Skeletal muscle satellite cell (primary cell): Measurements from ENCODE around the gene HTT.

Experiments used
- H3K27me3 ChIP-seq: 2 replicates; pipeline ENCODE4 v1.7.0; 2013; ENCODE audit warnings: low read length; ENCODE audit not compliant: control insufficient read depth, insufficient read depth
- H3K36me3 ChIP-seq: 2 replicates; pipeline ENCODE4 v1.7.0; 2013; ENCODE audit warnings: mild to moderate bottlenecking, control low read depth, low read length; ENCODE audit not compliant: insufficient read depth
- H3K4me1 ChIP-seq: 2 replicates; pipeline ENCODE4 v1.7.0; 2013; ENCODE audit warnings: low read length; ENCODE audit not compliant: control insufficient read depth, insufficient read depth
- H3K4me2 ChIP-seq: 2 replicates; pipeline ENCODE4 v1.7.0; 2013; ENCODE audit warnings: mild to moderate bottlenecking, low read length
- H3K4me3 ChIP-seq: 2 replicates; pipeline ENCODE4 v1.7.0; 2013; ENCODE audit warnings: low read length
- H3K9ac ChIP-seq: 2 replicates; pipeline ENCODE4 v1.7.0; 2013; ENCODE audit warnings: mild to moderate bottlenecking, low read depth, low read length, moderate library complexity
- H3K9me3 ChIP-seq: replicated peaks from 2 replicates; pipeline ENCODE4 v1.7.0; 2013; ENCODE audit warnings: mild to moderate bottlenecking, control low read depth, low read length

The HTT gene

GRCh38 chr4:3127112-3127511 lies 52.6 kb downstream of the HTT start:
- no peaks in the 10 kb centered on the region for H3K27me3 ChIP-seq
- H3K36me3 ChIP-seq = peaks cover 43% of the 10 kb centered on the region
- no peak overlapping the region for H3K9ac ChIP-seq
- H3K4me3 ChIP-seq = no peak overlapping the region
- no peak overlapping the region for H3K4me2 ChIP-seq
- no peaks in the 10 kb centered on the region for H3K9me3 ChIP-seq
- H3K4me1 ChIP-seq = peaks cover 25% of the 10 kb centered on the region

DNA sequence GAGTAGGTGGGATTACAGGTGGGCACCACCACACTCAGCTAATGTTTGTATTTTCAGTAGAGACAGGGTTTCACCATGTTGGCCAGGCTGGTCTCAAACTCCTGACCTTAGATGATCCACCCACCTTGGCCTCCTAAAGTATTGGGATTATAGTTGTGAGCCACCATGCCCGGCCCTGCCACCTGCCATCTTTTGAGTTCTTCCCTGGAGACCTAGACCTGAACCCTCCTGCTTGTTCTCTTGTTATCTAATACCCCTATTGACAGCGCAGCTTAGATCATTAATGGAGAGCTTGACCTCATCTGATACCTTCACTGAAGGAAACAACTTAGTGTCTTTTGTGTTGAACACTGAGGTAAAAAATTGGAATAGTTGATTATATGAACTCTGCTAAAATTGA lies 53.6 kb downstream of the HTT start:
- Histone ChIP-seq H3K4me1 (peaks cover 15% of the 10 kb centered on the region), H3K9me3 (no peaks in the 10 kb centered on the region), H3K4me2 (no peak overlapping the region), H3K36me3 (peaks cover 53% of the 10 kb centered on the region), H3K9ac (no peak overlapping the region), H3K4me3 (no peak overlapping the region), H3K27me3 (no peaks in the 10 kb centered on the region)

- H3K9me3 ChIP-seq = no peaks in the 10 kb centered on the region
- H3K4me3 ChIP-seq = no peak overlapping the region
- peaks cover 57% of the 10 kb centered on the region for H3K36me3 ChIP-seq
- H3K4me1 ChIP-seq = peaks cover 6% of the 10 kb centered on the region
- no peaks in the 10 kb centered on the region for H3K27me3 ChIP-seq
- no peak overlapping the region for H3K4me2 ChIP-seq
- H3K9ac ChIP-seq = no peak overlapping the region
Observed at GRCh38 chr4:3128976-3129375, 54.5 kb downstream of the HTT start.

- Histone ChIP-seq H3K27me3 (no peaks in the 10 kb centered on the region), H3K36me3 (peaks cover 63% of the 10 kb centered on the region), H3K4me3 (no peak overlapping the region), H3K9ac (no peak overlapping the region), H3K4me1 (peaks cover 3% of the 10 kb centered on the region), H3K9me3 (no peaks in the 10 kb centered on the region), H3K4me2 (no peak overlapping the region)
Observed at GRCh38 chr4:3130201-3130600, 55.7 kb downstream of the HTT start.

DNA sequence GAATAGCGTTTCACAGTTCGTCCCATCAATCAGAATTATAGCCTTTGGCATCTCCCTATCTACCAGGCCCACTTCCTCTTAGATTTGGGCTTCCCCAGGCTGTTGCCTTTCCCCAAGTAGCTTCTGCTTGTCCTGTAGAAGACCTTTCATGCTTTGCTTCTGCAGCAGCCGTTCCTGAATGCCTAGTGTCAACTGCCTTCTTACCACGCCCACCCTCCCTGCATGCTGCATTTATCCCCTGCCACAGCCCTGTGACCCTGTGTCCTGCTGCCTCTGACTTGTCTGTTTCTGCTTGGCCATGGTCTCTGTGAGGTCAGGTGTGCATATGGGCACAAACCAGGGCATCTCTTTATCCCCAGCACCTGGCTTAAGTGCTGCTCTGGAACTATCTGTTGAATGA lies 56.3 kb downstream of the HTT start:
- peaks cover 64% of the 10 kb centered on the region for H3K36me3 ChIP-seq
- peaks cover 3% of the 10 kb centered on the region for H3K4me1 ChIP-seq
- no peak overlapping the region for H3K4me3 ChIP-seq
- no peak overlapping the region for H3K9ac ChIP-seq
- no peaks in the 10 kb centered on the region for H3K9me3 ChIP-seq
- H3K27me3 ChIP-seq = no peaks in the 10 kb centered on the region
- no peak overlapping the region for H3K4me2 ChIP-seq

DNA sequence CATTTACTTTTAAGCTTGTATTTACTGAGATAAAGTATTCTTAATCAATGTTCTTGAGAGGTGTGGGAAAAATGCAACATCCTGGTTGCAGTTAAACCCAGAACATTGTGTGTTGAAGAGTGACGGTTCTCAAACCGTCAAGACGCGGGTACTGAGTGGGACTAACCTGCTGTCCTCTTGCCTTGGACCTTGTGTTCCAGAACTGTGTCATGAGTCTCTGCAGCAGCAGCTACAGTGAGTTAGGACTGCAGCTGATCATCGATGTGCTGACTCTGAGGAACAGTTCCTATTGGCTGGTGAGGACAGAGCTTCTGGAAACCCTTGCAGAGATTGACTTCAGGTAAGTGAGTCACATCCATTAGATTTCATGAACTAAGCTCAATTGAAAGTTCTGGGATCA lies 59.7 kb downstream of the HTT start:
- Histone ChIP-seq H3K4me1 (no peaks in the 10 kb centered on the region), H3K9me3 (no peaks in the 10 kb centered on the region), H3K4me3 (no peak overlapping the region), H3K4me2 (no peak overlapping the region), H3K9ac (no peak overlapping the region), H3K27me3 (no peaks in the 10 kb centered on the region), H3K36me3 (peaks cover 51% of the 10 kb centered on the region)

GRCh38 chr4:3135155-3136011 lies 60.9 kb downstream of the HTT start:
- Histone ChIP-seq H3K9ac (no peak overlapping the region), H3K9me3 (no peaks in the 10 kb centered on the region), H3K36me3 (peaks cover 53% of the 10 kb centered on the region), H3K4me1 (no peaks in the 10 kb centered on the region), H3K27me3 (no peaks in the 10 kb centered on the region), H3K4me3 (no peak overlapping the region), H3K4me2 (no peak overlapping the region)

- peaks cover 53% of the 10 kb centered on the region for H3K36me3 ChIP-seq
- no peak overlapping the region for H3K4me3 ChIP-seq
Observed at GRCh38 chr4:3136454-3136853, 62.0 kb downstream of the HTT start.

GRCh38 chr4:3137908-3138307 lies 63.4 kb downstream of the HTT start:
- Histone ChIP-seq H3K36me3 (peaks cover 42% of the 10 kb centered on the region), H3K4me2 (no peak overlapping the region)

More at GRCh38 chr4:3136454-3136853, 62.0 kb downstream of the HTT start:
- no peak overlapping the region for H3K4me2 ChIP-seq
- H3K27me3 ChIP-seq = no peaks in the 10 kb centered on the region
- H3K4me1 ChIP-seq = no peaks in the 10 kb centered on the region
- H3K9ac ChIP-seq = no peak overlapping the region
- no peaks in the 10 kb centered on the region for H3K9me3 ChIP-seq

GRCh38 chr4:3145234-3145924 lies 70.9 kb downstream of the HTT start:
- Histone ChIP-seq H3K9me3 (no peaks in the 10 kb centered on the region), H3K9ac (no peak overlapping the region), H3K4me3 (no peak overlapping the region), H3K4me2 (no peak overlapping the region), H3K4me1 (no peaks in the 10 kb centered on the region), H3K36me3 (peaks cover 47% of the 10 kb centered on the region), H3K27me3 (no peaks in the 10 kb centered on the region)

More at GRCh38 chr4:3137908-3138307, 63.4 kb downstream of the HTT start:
- Histone ChIP-seq H3K9me3 (no peaks in the 10 kb centered on the region), H3K4me3 (no peak overlapping the region), H3K27me3 (no peaks in the 10 kb centered on the region), H3K9ac (no peak overlapping the region), H3K4me1 (no peaks in the 10 kb centered on the region)

- H3K36me3 ChIP-seq = peaks cover 46% of the 10 kb centered on the region
Observed at GRCh38 chr4:3148926-3149325, 74.4 kb downstream of the HTT start.

More at GRCh38 chr4:3148926-3149325, 74.4 kb downstream of the HTT start:
- Histone ChIP-seq H3K4me2 (no peak overlapping the region), H3K4me3 (no peak overlapping the region), H3K27me3 (no peaks in the 10 kb centered on the region), H3K9ac (no peak overlapping the region), H3K4me1 (no peaks in the 10 kb centered on the region), H3K9me3 (no peaks in the 10 kb centered on the region)
